CD4-positive, alpha-beta memory T cell (primary cell): Measurements from ENCODE around the gene ECT2. TPM values are rescaled to one million over a fixed set of nuclear protein-coding genes. Genes with fewer than 3 reads are reported as not detected.
A peak's percentile ranks its signal among the peaks of the same experiment; 100 is the strongest.
"Not testable (repeated sequence)": the region's sequence is repeated elsewhere in the genome, so short reads cannot be mapped to it uniquely, and the experiment has no call there.

Source experiments
- CTCF ChIA-PET: fragments of 350-600 bp; sonication (Branson Sonifier 250); formaldehyde crosslinking; loops from one replicate; lab custom pipeline; 2021; ENCODE audit warnings: inconsistent platforms; ENCODE audit not compliant: partially characterized antibody; lab: Charles Lee
- POLR2A ChIA-PET: fragments of 350-600 bp; sonication (Branson Sonifier 250); formaldehyde crosslinking; loops from one replicate; lab custom pipeline; 2021; ENCODE audit not compliant: partially characterized antibody; lab: Charles Lee
- DNase-seq, 5 donors: peaks; one replicate each; pipeline versions ENCODE4 v3.0.0 to v3.0.0-alpha.2; 2020 to 2022; ENCODE audit warnings: mixed read lengths in 1 of 5
- H3K27ac ChIP-seq: one replicate; pipeline ENCODE4 v1.7.0; 2013; ENCODE audit warnings: low read depth, low read length
- H3K27me3 ChIP-seq: 2 replicates; pipeline ENCODE4 v1.7.0; 2013; ENCODE audit warnings: mild to moderate bottlenecking, low read length, moderate library complexity; ENCODE audit not compliant: insufficient read depth
- H3K36me3 ChIP-seq: 2 replicates; pipeline ENCODE4 v1.7.0; 2013; ENCODE audit warnings: mild to moderate bottlenecking, low read length, moderate library complexity; ENCODE audit not compliant: insufficient read depth
- H3K4me1 ChIP-seq: 2 replicates; pipeline ENCODE4 v1.7.0; 2013; ENCODE audit warnings: mild to moderate bottlenecking, low read length, moderate library complexity; ENCODE audit not compliant: insufficient read depth
- H3K4me3 ChIP-seq, 2 donors: one replicate each; pipeline ENCODE4 v1.7.0; 2013; ENCODE audit warnings: low read length in 2 of 2, mild to moderate bottlenecking in 1 of 2
- H3K9me3 ChIP-seq, 2 donors: one replicate each; pipeline ENCODE4 v1.7.0; 2013; ENCODE audit warnings: low read length in 2 of 2, control low read depth in 1 of 2; ENCODE audit not compliant: control insufficient read depth in 1 of 2
- H3K27ac Mint-ChIP-seq, 7 donors: one replicate each; pipeline ENCODE4 v1.8.0; 2020 to 2021; ENCODE audit warnings: mixed read lengths in 7 of 7, mild to moderate bottlenecking in 6 of 7, inconsistent platforms in 3 of 7, moderate library complexity in 3 of 7
- H3K27me3 Mint-ChIP-seq, 2 donors: one replicate each; pipeline ENCODE4 v1.8.0; 2020 to 2021; ENCODE audit warnings: mixed read lengths in 2 of 2
- H3K36me3 Mint-ChIP-seq, 2 donors: one replicate each; pipeline ENCODE4 v1.8.0; 2020 to 2021; ENCODE audit warnings: mixed read lengths in 2 of 2, inconsistent platforms in 1 of 2, mild to moderate bottlenecking in 1 of 2
- H3K4me1 Mint-ChIP-seq, 4 donors: one replicate each; pipeline ENCODE4 v1.8.0; 2020 to 2021; ENCODE audit warnings: mixed read lengths in 4 of 4, mild to moderate bottlenecking in 1 of 4
- H3K4me3 Mint-ChIP-seq, 8 donors: one replicate each; pipeline ENCODE4 v1.8.0; 2020 to 2021; ENCODE audit warnings: mixed read lengths in 8 of 8, mild to moderate bottlenecking in 7 of 8, moderate library complexity in 6 of 8, inconsistent platforms in 3 of 8
- H3K9me3 Mint-ChIP-seq, 8 donors: one replicate each; pipeline ENCODE4 v1.8.0; 2020 to 2021; ENCODE audit warnings: mixed read lengths in 8 of 8, mild to moderate bottlenecking in 5 of 8, inconsistent platforms in 3 of 8, moderate library complexity in 1 of 8
- intact Hi-C: fragments of 100-400 bp; cut with micrococcal nuclease; formaldehyde crosslinking; loops from one replicate; pipeline ENCODE4 v1.15.1; 2023
- polyA plus RNA-seq, 2 donors: library from polyadenylated mRNA; unstranded; fragments of 300-500 nt; fragmentation: Illumina TruSeq; gene quantifications; one replicate each; pipeline ENCODE4 v1.2.3, GENCODE V29; 2021
- total RNA-seq, 2 experiments: library from RNA; stranded (reverse); gene quantifications; one replicate each; pipeline ENCODE4 v1.2.3, GENCODE V29; 2021

The ECT2 gene
- 1 to 10 TPM; 2.4 to 2.9 TPM for total RNA-seq
- 1 to 10 TPM; 1.2 to 2.4 TPM for polyA plus RNA-seq

DNA sequence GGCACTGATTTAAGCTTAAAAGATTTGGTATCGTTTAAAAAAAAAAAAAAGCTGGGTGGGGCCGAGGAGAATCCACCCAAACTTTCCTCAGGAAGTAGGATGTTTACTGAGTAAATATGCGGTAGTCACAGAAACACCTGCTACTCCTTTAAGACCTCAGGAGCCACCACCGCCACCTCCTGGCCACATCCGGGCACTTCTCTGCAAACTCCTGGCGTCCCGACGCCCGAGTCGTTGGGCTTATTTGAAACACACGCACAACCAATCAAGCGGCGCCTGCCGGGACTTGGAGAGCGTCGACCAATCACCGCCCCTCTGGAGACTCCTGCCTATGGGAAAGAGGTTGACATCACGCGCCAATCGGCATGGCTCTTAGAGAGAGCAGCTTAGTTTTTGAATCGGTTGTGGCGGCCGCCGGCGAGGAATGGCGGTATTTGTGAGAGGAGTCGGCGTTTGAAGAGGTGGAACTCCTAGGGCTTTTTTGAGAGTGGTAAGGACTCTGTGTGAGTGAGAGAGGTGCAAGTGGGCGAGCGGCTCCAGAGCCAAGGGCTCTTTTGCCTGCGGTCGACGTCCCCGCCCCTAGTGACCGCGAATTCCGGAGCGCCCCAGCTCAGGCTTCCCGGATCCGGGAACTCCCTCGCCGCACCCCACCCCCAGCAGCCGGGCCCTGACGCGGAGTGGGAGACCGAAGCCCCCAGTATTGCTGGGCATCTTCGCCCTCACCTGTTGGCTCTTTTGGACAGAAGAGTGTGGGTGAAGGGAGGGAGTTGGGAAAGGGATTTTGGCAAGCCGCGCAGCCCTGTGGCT lies at the start of gene ECT2:
Gene ECT2 (plus strand): TSS at position 359 of the 807 bp plus-strand sequence. CDS start 3,805 bp downstream, outside the sequence.
- POLR2A ChIA-PET: interaction anchor here (0.6 to 1.6 kb wide), 5 partner anchors 8 to 155 kb away, joined by 3 to 9 read pairs (median 3); partner anchors contain the start of gene NCEH1
- Histone ChIP-seq H3K27me3 (no peaks in the 10 kb centered on the region), H3K4me3 (peak within 1 kb of the TSS; percentile 73 to 76), H3K36me3 (no peaks in the 10 kb centered on the region), H3K9me3 (no peaks in the 10 kb centered on the region), H3K27ac (peak within 1 kb of the TSS; percentile 65), H3K4me1 (peaks cover 26% of the 10 kb centered on the region)
- peak within 1 kb of the TSS; percentile 84 to 96 (median 94) for H3K27ac Mint-ChIP-seq
- H3K27me3 Mint-ChIP-seq: no peaks in the 10 kb centered on the region
- CTCF ChIA-PET: interaction anchor here (0.6 to 1.7 kb wide), 10 partner anchors 9 to 1071 kb away, joined by 3 to 7 read pairs (median 3); partner anchors contain the start of gene NCEH1
- H3K4me1 Mint-ChIP-seq: peaks cover 19 to 38% (median 27%) of the 10 kb centered on the region in 4 donors
- H3K4me3 Mint-ChIP-seq: peak within 1 kb of the TSS; percentile 94 to 99 (median 98)
- H3K9me3 Mint-ChIP-seq: peaks cover 0 to 2% (median 0%) of the 10 kb centered on the region in 8 donors
- peak; percentile 94 to 99 (median 97) for DNase-seq
- peaks cover 0 to 5% of the 10 kb centered on the region in 2 donors for H3K36me3 Mint-ChIP-seq
- intact Hi-C loops: loop anchor here (1.0 to 5.0 kb wide), 5 partner anchors 39 to 1880 kb away; partner anchors contain the start of genes EIF5A2, FNDC3B, NCEH1 and RPL22L1

- ChIA-PET CTCF (interaction anchor here (0.7 to 1.3 kb wide), 3 partner anchors 12 to 24 kb away, joined by 3 to 5 read pairs (median 4); no protein-coding TSS in a partner anchor), POLR2A (interaction anchor here (1.1 kb wide), 1 partner anchor 10 kb away, joined by 3 read pairs; the partner anchor contains the start of gene NCEH1)
- Histone ChIP-seq H3K9me3 (no peaks in the 10 kb centered on the region), H3K36me3 (no peaks in the 10 kb centered on the region), H3K27ac (no peak overlapping the region), H3K4me1 (no peaks in the 10 kb centered on the region), H3K4me3 (no peak overlapping the region), H3K27me3 (no peaks in the 10 kb centered on the region)
- Mint-ChIP-seq H3K27me3 (no peaks in the 10 kb centered on the region), H3K4me3 (no peak overlapping the region), H3K9me3 (peaks cover 0 to 1% (median 0%) of the 10 kb centered on the region in 8 donors), H3K36me3 (peaks cover 0 to 11% of the 10 kb centered on the region in 2 donors), H3K27ac (peak overlapping the region in 1 of 7 donors; percentile 57), H3K4me1 (peaks cover 0 to 11% (median 4%) of the 10 kb centered on the region in 4 donors)
- DNase-seq: no peak
- intact Hi-C loops: no loop called here
Measured at GRCh38 chr3:172700936-172701455, 49.5 kb upstream of the ECT2 start.

- H3K27me3 Mint-ChIP-seq: no peaks in the 10 kb centered on the region
- Histone ChIP-seq H3K27ac (no peak overlapping the region), H3K9me3 (no peaks in the 10 kb centered on the region), H3K4me3 (no peak overlapping the region), H3K27me3 (no peaks in the 10 kb centered on the region), H3K36me3 (no peaks in the 10 kb centered on the region), H3K4me1 (no peaks in the 10 kb centered on the region)
- H3K4me3 Mint-ChIP-seq: no peak overlapping the region
- H3K36me3 Mint-ChIP-seq: peaks cover 0 to 11% of the 10 kb centered on the region in 2 donors
- peaks cover 0 to 11% (median 4%) of the 10 kb centered on the region in 4 donors for H3K4me1 Mint-ChIP-seq
- intact Hi-C loops: no loop called here
- no peak for DNase-seq
- H3K27ac Mint-ChIP-seq: peak overlapping the region in 1 of 7 donors; percentile 10
- H3K9me3 Mint-ChIP-seq: peaks cover 0 to 1% (median 0%) of the 10 kb centered on the region in 8 donors
- ChIA-PET POLR2A (interaction anchor here (1.1 kb wide), 1 partner anchor 9 kb away, joined by 3 read pairs; the partner anchor contains the start of gene NCEH1), CTCF (interaction anchor here (1.2 kb wide), 1 partner anchor 18 kb away, joined by 5 read pairs; no protein-coding TSS in a partner anchor)
Measured at GRCh38 chr3:172701751-172702150, 48.8 kb upstream of the ECT2 start.

DNA sequence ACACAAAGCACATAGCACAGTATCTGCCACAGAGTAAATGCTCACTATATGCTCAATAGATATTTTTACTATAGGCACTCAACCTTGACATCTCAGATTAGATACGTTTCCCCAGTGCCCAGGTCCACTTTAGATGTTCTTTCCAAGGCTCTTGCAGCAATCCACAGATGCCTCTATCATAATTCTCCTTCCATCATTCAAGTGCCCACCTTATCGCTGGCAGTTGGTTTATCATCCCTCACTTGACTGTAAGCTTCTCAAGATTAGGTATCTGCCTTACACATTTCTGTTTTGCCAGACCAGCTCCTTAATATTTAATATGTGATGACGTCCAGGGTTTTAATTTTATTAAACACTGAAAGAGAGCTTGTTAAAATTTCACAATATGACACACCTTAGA lies 48.3 kb upstream of the ECT2 start:
- no peak overlapping the region for H3K4me3 ChIP-seq
- no peaks in the 10 kb centered on the region for H3K27me3 Mint-ChIP-seq
- no peaks in the 10 kb centered on the region for H3K27me3 ChIP-seq
- POLR2A ChIA-PET: no interaction called here
- no peak overlapping the region for H3K4me3 Mint-ChIP-seq
- H3K9me3 ChIP-seq: no peaks in the 10 kb centered on the region
- H3K27ac Mint-ChIP-seq: no peak overlapping the region
- intact Hi-C loops: no loop called here
- H3K27ac ChIP-seq: no peak overlapping the region
- H3K9me3 Mint-ChIP-seq: peaks cover 0 to 1% (median 0%) of the 10 kb centered on the region in 8 donors
- no peak for DNase-seq
- CTCF ChIA-PET: interaction anchor here (1.2 kb wide), 1 partner anchor 18 kb away, joined by 5 read pairs; no protein-coding TSS in a partner anchor
- no peaks in the 10 kb centered on the region for H3K4me1 ChIP-seq
- H3K4me1 Mint-ChIP-seq: peaks cover 2 to 11% (median 5%) of the 10 kb centered on the region in 4 donors
- no peaks in the 10 kb centered on the region for H3K36me3 ChIP-seq
- peaks cover 0 to 11% of the 10 kb centered on the region in 2 donors for H3K36me3 Mint-ChIP-seq

GRCh38 chr3:172702731-172703130 lies 47.8 kb upstream of the ECT2 start:
- Mint-ChIP-seq H3K4me1 (peaks cover 2 to 11% (median 5%) of the 10 kb centered on the region in 4 donors), H3K36me3 (peaks cover 0 to 11% of the 10 kb centered on the region in 2 donors)
- DNase-seq, H3K4me3 ChIP-seq, CTCF ChIA-PET, H3K27me3 ChIP-seq, H3K27ac Mint-ChIP-seq, H3K4me1 ChIP-seq, H3K27ac ChIP-seq, H3K4me3 Mint-ChIP-seq, intact Hi-C loops, H3K9me3 ChIP-seq, POLR2A ChIA-PET, H3K9me3 Mint-ChIP-seq, H3K27me3 Mint-ChIP-seq, H3K36me3 ChIP-seq: not testable (repeated sequence)

DNA sequence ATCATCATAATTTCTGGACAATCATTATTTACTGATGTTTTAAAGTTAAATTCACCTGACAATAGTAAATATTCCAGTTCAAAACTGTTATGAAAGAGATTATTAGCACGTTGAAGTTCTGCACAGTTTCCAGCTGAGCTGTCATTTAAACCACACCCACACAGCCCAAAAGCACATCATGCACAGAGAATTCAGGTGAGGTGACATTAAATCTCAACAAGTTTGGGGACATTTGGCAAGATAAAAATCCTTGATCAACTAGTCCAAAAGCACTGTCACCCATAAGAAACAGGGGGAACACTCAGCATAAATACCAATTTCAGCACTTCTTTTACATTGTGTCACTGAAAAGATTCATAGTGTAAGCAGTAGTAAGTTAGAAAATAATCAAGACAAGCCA lies 46.5 kb upstream of the ECT2 start:
- H3K27me3 Mint-ChIP-seq: no peaks in the 10 kb centered on the region
- Histone ChIP-seq H3K4me3 (no peak overlapping the region), H3K36me3 (no peaks in the 10 kb centered on the region), H3K9me3 (no peaks in the 10 kb centered on the region), H3K27me3 (no peaks in the 10 kb centered on the region), H3K27ac (no peak overlapping the region), H3K4me1 (no peaks in the 10 kb centered on the region)
- intact Hi-C loops: no loop called here
- no peaks in the 10 kb centered on the region for H3K9me3 Mint-ChIP-seq
- ChIA-PET POLR2A (interaction anchor here (0.6 kb wide), 1 partner anchor 540 kb away, joined by 3 read pairs; no protein-coding TSS in a partner anchor), CTCF (interaction anchor here (0.6 to 1.4 kb wide), 6 partner anchors 9 to 43 kb away, joined by 3 read pairs; no protein-coding TSS in a partner anchor)
- H3K27ac Mint-ChIP-seq: peak overlapping the region in 1 of 7 donors; percentile 50
- H3K4me1 Mint-ChIP-seq: peaks cover 6 to 11% (median 9%) of the 10 kb centered on the region in 4 donors
- peaks cover 0 to 11% of the 10 kb centered on the region in 2 donors for H3K36me3 Mint-ChIP-seq
- no peak overlapping the region for H3K4me3 Mint-ChIP-seq
- no peak for DNase-seq
